Activated CD8-positive, alpha-beta T cell treated with anti-CD3 and anti-CD28 coated beads for 36 hours (primary cell): ENCODE measurements around the gene CYP1A1. TPM values are rescaled to one million over a fixed set of nuclear protein-coding genes. Genes with fewer than 3 reads are reported as not detected.

Experiments
- ATAC-seq: fragments of 200-7000 bp; cut with Tn5 transposase; one replicate; pipeline ENCODE4 v1.10.0; 2021; ENCODE audit warnings: mild to moderate bottlenecking, moderate library complexity
- CTCF ChIA-PET: fragments of 350-600 bp; sonication (Branson Sonifier 250); formaldehyde crosslinking; loops from one replicate; lab custom pipeline; 2021; ENCODE audit warnings: antibody characterized with exemption; lab: Charles Lee
- POLR2A ChIA-PET: fragments of 350-600 bp; sonication (Branson Sonifier 250); formaldehyde crosslinking; loops from one replicate; lab custom pipeline; 2021; ENCODE audit warnings: antibody characterized with exemption; lab: Charles Lee
- DNase-seq: peaks from one replicate; pipeline ENCODE4 v3.0.0-alpha.2; 2020
- H3K27ac Mint-ChIP-seq: one replicate; pipeline ENCODE4 v1.8.0; 2021; ENCODE audit warnings: mild to moderate bottlenecking, mixed read lengths
- H3K27me3 Mint-ChIP-seq: one replicate; pipeline ENCODE4 v1.8.0; 2021; ENCODE audit warnings: mixed read lengths
- H3K36me3 Mint-ChIP-seq: one replicate; pipeline ENCODE4 v1.8.0; 2021; ENCODE audit warnings: low read depth, mixed read lengths
- H3K4me1 Mint-ChIP-seq: one replicate; pipeline ENCODE4 v1.8.0; 2021; ENCODE audit warnings: low read depth, mixed read lengths
- H3K4me3 Mint-ChIP-seq: one replicate; pipeline ENCODE4 v1.8.0; 2021; ENCODE audit warnings: mild to moderate bottlenecking, moderate library complexity, mixed read lengths
- H3K9me3 Mint-ChIP-seq: one replicate; pipeline ENCODE4 v1.8.0; 2021; ENCODE audit warnings: mixed read lengths
- CTCF ChIP-seq: fragments of 200-600 bp; IDR thresholded peaks from one replicate; pipeline ENCODE4 v1.8.0; 2022; ENCODE audit warnings: antibody characterized with exemption, mild to moderate bottlenecking
- intact Hi-C: fragments of 100-400 bp; cut with micrococcal nuclease; formaldehyde crosslinking; loops from one replicate; pipeline ENCODE4 v1.10.0; 2022
- total RNA-seq, 2 experiments: library from RNA; stranded (reverse); gene quantifications; one replicate each; pipeline ENCODE4 v1.2.3, GENCODE V29; 2021

CYP1A1 gene
- total RNA-seq, 2 experiments from 2014 or later: 4.3 to 4.9 TPM

GRCh38 chr15:74709011-74709410 lies 16.3 kb downstream of the CYP1A1 start:
- ATAC-seq: no peak
- intact Hi-C loops: no loop called here
- Mint-ChIP-seq H3K27ac (no peak overlapping the region), H3K36me3 (no peaks in the 10 kb centered on the region), H3K4me3 (no peak overlapping the region), H3K9me3 (no peaks in the 10 kb centered on the region), H3K27me3 (peaks cover 9% of the 10 kb centered on the region), H3K4me1 (peaks cover 5% of the 10 kb centered on the region)
- ChIA-PET CTCF (no interaction called here), POLR2A (no interaction called here)
- no peak for TF ChIP-seq CTCF
- no peak for DNase-seq

GRCh38 chr15:74696808-74697207 lies 28.5 kb downstream of the CYP1A1 start:
- ChIA-PET POLR2A (interaction anchor here (0.7 to 1.3 kb wide), 2 partner anchors 13 to 42 kb away, joined by 3 read pairs; no protein-coding TSS in a partner anchor), CTCF (interaction anchor here (1.1 kb wide), 1 partner anchor 74 kb away, joined by 3 read pairs; no protein-coding TSS in a partner anchor)
- H3K9me3 Mint-ChIP-seq: no peaks in the 10 kb centered on the region
- no peak for TF ChIP-seq CTCF
- H3K4me1 Mint-ChIP-seq: peaks cover 33% of the 10 kb centered on the region
- ATAC-seq (no peak), DNase-seq (no peak)
- H3K36me3 Mint-ChIP-seq: peaks cover 1% of the 10 kb centered on the region
- H3K27me3 Mint-ChIP-seq: peaks cover 2% of the 10 kb centered on the region
- H3K27ac Mint-ChIP-seq: peak overlapping the region; percentile 97
- peak overlapping the region; percentile 97 for H3K4me3 Mint-ChIP-seq
- intact Hi-C loops: no loop called here

- peaks cover 33% of the 10 kb centered on the region for H3K4me1 Mint-ChIP-seq
- ATAC-seq: no peak
- no peaks in the 10 kb centered on the region for H3K27me3 Mint-ChIP-seq
- peak overlapping the region; percentile 97 for H3K4me3 Mint-ChIP-seq
- DNase-seq: no peak
- ChIA-PET CTCF (interaction anchor here (1.1 to 1.3 kb wide), 2 partner anchors 65 to 75 kb away, joined by 3 to 4 read pairs; no protein-coding TSS in a partner anchor), POLR2A (interaction anchor here (0.7 to 1.3 kb wide), 3 partner anchors 13 to 82 kb away, joined by 3 read pairs; no protein-coding TSS in a partner anchor)
- H3K9me3 Mint-ChIP-seq: no peaks in the 10 kb centered on the region
- peaks cover 1% of the 10 kb centered on the region for H3K36me3 Mint-ChIP-seq
- TF ChIP-seq CTCF: no peak
- intact Hi-C loops: no loop called here
- peak overlapping the region; percentile 97 for H3K27ac Mint-ChIP-seq
Measured at GRCh38 chr15:74696398-74696729, 29.0 kb downstream of the CYP1A1 start.

GRCh38 chr15:74695597-74696397 lies 29.5 kb downstream of the CYP1A1 start, which contains the start of gene EDC3:
Gene EDC3, minus strand, starts transcription at chr15:74696024. Its CDS starts 20,900 bp downstream, at chr15:74675124.
- peaks cover 33% of the 10 kb centered on the region for H3K4me1 Mint-ChIP-seq
- ChIA-PET POLR2A (interaction anchor here (0.7 to 1.3 kb wide), 4 partner anchors 41 to 109 kb away, joined by 3 to 5 read pairs (median 4); no protein-coding TSS in a partner anchor), CTCF (interaction anchor here (0.7 to 1.3 kb wide), 5 partner anchors 12 to 89 kb away, joined by 3 to 4 read pairs (median 3); no protein-coding TSS in a partner anchor)
- ATAC-seq (peak; percentile 90), DNase-seq (peak; percentile 93)
- H3K36me3 Mint-ChIP-seq: peaks cover 1% of the 10 kb centered on the region
- H3K27me3 Mint-ChIP-seq: no peaks in the 10 kb centered on the region
- H3K9me3 Mint-ChIP-seq: no peaks in the 10 kb centered on the region
- peak within 1 kb of the TSS; percentile 97 for H3K4me3 Mint-ChIP-seq
- intact Hi-C loops: no loop called here
- TF ChIP-seq CTCF: no peak
- peak within 1 kb of the TSS; percentile 97 for H3K27ac Mint-ChIP-seq

- intact Hi-C loops: no loop called here
- Mint-ChIP-seq H3K27me3 (no peaks in the 10 kb centered on the region), H3K4me1 (peaks cover 34% of the 10 kb centered on the region), H3K9me3 (no peaks in the 10 kb centered on the region), H3K36me3 (peaks cover 1% of the 10 kb centered on the region), H3K4me3 (no peak overlapping the region), H3K27ac (no peak overlapping the region)
- no peak for DNase-seq
- CTCF ChIA-PET: no interaction called here
- no peak for ATAC-seq
- TF ChIP-seq CTCF: no peak
- POLR2A ChIA-PET: no interaction called here
Measured at GRCh38 chr15:74692327-74692726, 33.0 kb downstream of the CYP1A1 start.
